Tongue (tissue), 3 donors: ENCODE measurements around the gene OR51B5. TPM values are rescaled to one million over a fixed set of nuclear protein-coding genes. Genes with fewer than 3 reads are reported as not detected.
"Not testable (repeated sequence)": the region's sequence is repeated elsewhere in the genome, so short reads cannot be mapped to it uniquely, and the experiment has no call there.

ENCODE experiments used
- DNase-seq: peaks from one replicate; pipeline ENCODE4 v3.0.0-alpha.2; 2015
- small RNA-seq: library from RNA; depleted of rRNA; stranded (forward); fragments of <200 nt; gene quantifications from one replicate; pipeline ENCODE3, GENCODE V24; 2014; ENCODE audit warnings: low replicate concordance
- total RNA-seq: library from RNA; depleted of rRNA; stranded (reverse); fragments of >200 nt; gene quantifications from one replicate; pipeline ENCODE4 v1.2.3, GENCODE V29; 2014

Gene OR51B5
- total RNA-seq, 1 donor from 2014 or later, result not detected

DNA sequence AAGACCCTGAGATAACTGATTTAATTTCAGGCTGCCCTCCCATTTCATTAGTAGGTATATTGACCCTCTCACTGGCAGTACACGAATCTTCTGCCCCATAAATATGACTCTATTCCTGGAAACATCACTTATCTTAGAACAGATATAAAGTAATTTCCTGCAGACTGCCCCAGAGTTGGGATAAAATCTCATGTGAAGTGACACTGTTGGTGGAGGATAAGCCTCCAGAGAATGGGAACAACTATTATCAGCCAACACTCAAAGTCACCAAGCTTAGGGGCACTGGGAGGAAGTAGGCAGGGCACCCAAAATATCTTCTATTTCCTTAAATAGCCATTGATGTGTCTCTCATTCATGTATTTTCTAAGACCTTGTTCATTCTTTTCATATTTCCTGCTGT is 8.2 kb downstream of the OR51B5 start:
- DNase-seq, result no peak

DNA sequence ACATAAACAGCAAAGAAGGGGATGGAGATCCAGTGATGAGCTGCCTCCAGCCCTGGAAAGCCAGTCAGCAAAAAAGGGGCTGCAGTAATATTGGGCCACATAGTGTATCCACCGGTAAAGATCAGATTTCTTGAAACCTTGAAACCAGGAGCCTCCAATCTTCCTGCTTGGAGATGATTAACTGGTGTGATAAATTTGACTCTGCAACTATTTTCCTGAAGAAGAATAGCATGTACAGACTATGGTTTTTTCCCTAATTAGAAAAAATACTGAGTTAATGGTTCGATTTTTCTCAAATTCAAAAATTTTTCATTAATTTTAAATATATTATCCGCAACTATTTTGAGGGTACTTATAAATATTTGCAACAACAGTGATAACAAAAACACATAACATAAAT is 19.1 kb downstream of the OR51B5 start, which contains the start of gene OR51B2:
Gene OR51B2, minus strand, starts transcription at position 101 of the 400 bp plus-strand sequence. Its CDS starts 0 bp downstream, at position 101.
- no peak for DNase-seq

DNA sequence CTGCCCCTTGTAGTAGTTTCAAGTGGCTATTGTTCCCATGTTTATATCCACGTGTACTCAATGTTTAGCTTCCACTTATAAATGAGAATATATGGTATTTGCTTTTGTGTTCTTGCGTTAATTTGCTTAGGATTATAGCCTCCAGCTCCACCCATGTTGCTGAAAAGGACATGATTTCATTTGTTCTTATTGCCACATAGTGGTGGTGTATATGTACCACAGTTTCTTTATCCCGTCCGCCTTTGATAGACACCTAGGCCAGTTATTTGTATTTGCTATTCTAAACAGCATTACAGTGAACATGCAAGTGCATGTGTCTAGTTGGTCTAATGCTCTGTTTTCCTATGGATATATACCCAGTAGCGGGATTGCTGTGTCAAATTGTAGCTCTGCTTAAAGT is 26.0 kb downstream of the OR51B5 start:
- no peak for DNase-seq

DNA sequence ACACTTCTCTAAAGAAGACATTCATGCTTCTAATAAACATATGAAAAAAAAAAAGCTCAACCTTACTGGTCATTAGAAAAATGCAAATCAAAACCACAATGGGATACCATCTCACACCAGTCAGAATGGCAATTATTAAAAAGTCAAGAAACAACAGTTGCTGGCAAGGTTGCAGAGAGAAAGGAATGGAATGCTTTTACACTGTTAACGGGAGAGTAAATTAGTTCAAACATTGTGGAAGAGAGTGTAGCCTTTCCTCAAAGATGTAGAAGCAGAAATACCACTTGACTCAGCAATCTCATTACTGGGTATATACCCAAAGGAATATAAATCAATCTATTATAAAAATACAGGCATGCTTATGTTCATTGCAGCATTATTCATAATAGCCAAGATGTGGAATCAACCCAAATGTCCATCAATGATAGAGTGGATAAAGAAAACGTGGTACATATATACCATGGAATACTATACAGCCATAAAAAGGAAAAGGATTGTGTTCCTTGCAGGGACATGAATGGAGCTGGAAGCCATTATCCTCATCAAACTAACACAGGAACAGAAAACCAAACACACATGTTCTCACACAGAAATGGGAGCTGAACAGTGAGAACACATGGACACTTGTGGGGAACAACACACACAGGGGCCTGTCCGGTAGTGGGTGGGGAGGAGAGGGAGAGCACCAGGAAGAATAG is 29.8 kb downstream of the OR51B5 start:
- DNase-seq, result not testable (repeated sequence)

DNA sequence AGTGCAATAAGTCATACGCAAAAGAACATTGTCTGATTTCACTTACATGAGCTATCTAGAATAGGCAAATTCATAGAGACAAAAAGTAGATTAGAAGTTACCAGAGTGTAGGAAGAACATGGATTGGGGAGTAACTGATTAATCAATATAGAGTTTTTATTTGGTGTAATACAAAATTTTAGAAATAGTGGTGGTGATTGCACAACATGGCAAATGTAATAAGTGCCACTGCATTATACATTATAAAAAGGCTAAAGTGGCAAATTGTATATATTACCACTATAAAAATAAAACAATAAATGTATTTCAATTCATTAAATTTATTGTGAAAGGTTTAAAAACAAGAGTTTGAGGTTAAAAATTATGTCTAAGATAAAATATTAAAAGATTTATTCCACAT is 32.9 kb downstream of the OR51B5 start:
- DNase-seq, result no peak

DNA sequence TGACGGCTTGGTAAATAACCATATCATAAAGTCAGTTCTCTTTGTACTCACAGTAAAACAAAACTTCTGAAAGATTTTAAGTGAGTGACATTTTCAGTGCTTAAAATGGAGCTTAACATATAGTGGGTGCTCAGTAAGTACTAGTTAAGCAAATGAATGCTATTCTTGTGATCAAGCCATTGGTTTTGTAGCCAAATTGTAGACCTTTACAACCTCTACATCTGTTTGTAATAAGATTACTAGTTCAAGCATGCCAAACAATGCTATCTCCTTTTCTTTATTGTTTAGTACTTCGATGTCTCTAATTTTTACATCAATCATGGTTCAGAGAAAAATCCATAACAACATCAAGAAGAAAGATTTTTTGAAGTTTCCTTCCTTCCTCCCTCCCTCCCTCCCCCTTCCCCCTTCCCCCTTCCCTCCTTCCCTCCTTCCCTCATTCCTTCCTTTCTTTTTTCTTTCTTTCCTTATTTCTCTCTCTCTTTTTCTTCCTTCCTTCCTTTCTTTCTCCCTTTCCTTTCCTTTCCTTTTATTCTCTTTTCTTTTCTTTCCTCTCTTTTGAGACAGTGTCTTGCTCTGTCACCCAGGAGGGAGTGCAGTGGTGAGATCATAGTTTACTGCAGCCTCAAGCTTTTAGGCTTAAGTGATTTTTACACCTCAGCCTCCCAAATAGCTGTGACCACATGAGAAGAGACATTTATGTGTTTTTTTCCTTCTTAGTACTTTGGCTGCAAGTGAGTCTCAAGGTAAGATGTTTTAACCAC is 35.9 kb downstream of the OR51B5 start:
- no peak for DNase-seq

DNA sequence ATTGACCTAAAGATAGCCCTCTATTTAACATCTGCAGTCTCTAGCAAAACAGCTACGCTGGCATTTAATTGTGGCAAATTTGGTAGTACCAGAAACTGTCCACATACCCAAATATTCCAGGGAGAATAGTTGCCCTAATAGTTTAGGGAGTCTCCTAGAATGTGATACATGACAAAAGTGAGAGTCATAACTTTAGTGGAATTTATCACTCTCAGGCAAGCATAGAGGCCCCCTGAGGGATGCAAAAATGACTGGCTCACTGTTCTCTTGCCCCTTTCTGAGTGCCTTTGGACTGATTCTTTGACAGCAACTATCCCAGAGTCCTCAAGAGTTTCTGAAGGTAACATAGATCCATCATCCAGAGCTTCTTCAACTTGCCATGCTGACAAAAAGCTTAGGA is 39.3 kb downstream of the OR51B5 start:
- DNase-seq, result no peak

DNA sequence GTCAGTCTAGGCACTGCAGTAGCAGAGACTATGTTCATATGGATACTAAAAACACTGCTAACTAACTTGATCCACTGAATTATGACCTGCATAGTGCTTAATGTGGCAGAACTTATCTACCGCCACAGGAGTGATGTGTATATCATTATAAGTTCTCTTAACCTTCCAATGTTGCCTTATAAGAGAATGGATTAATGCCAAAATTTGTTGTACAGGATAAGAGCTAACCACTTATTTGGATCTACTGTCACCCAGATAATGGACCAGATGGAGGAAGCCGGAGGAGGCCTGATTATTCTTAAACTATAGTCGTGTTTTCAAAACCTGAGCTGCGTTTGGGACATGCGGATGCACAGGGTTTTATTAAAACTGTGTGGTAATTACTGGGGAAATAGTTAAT is 39.7 kb downstream of the OR51B5 start:
- DNase-seq, result no peak

DNA sequence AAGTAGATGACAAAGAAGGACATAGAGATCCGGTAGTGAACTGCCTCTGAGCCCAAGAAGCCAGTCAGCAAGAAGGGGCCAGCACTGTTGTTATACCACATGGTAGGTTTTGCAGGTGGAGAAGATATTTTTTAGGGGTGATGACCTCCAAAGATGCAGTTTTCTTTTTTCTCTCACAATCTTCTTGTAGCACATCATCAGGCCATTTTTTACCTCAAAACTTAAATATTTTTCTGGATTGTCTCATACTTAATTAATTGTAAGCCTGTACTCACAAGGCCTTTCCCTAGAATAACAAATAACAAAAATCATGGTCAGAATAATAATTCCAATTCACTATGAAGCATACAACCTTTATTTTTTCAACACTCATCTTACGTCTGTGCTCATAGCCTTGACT is 41.5 kb downstream of the OR51B5 start, which contains the start of gene OR51B4:
Gene OR51B4, minus strand, starts transcription at position 101 of the 400 bp plus-strand sequence. Its CDS starts 0 bp downstream, at position 101.
- DNase-seq, result no peak

DNA sequence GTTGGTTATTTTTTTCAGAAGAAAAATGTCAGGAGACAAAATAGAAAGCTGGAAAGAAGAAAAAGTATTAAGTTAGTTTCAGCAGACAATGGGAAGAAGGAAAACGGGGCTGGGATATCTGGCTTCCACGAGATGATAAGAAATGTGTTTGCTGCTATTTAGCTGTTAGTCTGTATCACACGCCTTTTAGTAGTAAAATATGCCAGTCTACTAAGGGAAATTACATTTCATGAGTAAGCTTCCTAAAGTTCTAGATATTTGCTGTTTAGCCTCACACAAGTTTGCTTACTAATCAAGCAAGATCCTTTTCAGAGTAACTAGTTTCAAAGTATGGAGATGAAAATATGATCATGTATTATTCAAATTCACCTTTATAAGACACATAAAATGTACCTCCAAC is 43.1 kb downstream of the OR51B5 start:
- no peak for DNase-seq

DNA sequence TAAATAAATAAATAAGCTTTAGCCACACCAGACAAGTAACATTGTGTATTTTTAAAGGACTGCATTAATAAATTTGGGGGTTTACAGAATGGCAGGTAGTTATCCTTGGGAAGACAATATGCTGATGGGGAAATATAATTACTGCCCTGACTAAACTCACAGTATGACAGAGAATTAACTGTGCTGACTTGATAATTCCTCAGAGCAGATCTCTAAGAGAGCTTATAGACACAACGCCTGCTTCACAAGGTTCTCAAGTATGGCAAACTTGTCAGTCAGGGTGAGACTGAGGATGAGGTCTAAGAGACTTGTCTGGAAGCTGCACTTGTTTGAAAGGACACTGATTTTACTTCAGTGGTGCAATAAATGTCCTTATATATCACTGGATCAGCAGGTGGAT is 44.9 kb downstream of the OR51B5 start:
- no peak for DNase-seq

DNA sequence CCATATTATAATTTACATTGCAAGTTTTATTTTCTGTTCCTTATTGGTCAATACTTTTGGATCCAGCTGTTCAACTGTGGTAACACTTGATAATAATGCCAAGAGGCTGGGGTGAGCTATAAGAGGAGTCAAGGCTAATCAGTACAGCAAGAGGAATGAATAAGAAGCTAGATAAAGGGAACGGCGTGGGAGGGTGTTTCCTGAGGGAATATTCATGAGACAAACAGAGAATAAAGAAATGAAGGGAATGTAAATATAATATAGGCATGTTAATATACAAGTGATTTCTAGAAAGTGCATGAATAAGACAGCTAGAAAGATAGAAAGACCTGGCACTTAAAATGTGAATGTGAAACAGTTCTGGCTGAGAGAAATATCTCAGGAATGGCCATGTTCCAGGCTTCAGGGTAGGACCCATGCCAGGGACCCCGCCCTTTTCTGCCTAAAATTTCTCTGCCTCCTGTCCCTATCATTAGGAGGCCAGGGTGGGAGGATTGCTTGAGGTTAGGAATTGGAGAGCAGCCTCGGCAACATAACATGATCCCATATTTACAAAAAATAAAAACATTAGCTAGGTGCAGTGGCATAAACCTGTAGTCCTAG is 45.5 kb downstream of the OR51B5 start:
- no peak for DNase-seq

DNA sequence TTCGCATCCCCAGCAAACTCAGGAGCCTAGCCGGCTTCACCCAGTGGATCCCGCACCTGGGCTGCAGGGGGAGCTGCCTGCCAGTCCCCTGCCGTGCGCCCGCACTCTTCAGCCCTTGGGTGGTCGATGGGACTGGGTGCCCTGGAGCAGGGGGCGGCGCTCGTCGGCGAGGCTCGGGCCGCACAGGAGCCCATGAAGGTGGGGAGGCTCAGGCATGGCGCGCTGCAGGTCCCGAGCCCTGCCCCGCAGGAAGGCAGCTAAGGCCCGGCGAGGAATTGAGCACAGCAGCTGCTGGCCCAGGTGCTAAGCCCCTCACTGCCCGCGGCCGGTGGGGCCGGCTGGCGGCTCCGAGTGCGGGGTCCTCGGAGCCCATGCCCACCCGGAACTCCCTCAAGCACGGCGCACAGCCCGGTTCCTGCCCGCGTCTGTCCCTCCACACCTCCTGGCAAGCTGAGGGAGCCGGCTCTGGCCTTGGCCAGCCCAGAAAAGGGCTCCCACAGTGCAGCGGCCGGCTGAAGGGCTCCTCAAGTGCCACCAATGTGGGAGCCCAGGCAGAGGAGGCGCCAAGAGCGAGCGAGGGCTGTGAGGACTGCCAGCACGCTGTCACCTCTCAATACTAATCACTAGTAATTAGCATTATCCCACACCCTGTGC is 48.9 kb downstream of the OR51B5 start:
- not testable (repeated sequence) for DNase-seq

DNA sequence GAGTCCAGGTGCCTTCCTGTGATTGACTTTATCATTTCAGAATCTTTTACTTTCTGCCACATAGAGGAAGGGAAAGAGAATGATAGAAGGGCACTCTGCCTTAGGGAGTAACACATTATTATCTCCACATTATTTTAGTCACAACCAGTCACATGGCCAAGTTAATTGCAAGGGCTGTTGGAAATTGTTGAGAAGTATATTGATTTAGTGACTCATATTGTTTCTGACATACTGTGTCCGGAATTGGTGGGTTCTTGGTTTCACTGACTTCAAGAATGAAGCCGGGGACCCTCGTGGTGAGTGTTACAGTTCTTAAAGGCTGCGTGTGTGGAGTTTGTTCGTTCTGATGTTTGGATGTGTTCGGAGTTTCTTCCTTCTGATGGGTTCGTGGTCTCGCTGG is 50.3 kb downstream of the OR51B5 start:
- DNase-seq, result no peak

Small RNA genes lying within 50 kb of the gene (small RNA-seq; reads per million reads assigned to genes)
- not detected for gene AC104389.3

Other genes starting within 250 kb of the OR51B5 start
- not detected for gene OR52A5, start 205.2 kb downstream of the OR51B5 start, total RNA-seq
- gene OR52A1, start 188.8 kb downstream of the OR51B5 start, total RNA-seq, result not detected
- not detected for gene OR51V1, start 142.8 kb downstream of the OR51B5 start, total RNA-seq
- 162 TPM for gene HBB, start 116.5 kb downstream of the OR51B5 start, total RNA-seq
- not detected for gene HBD, start 109.0 kb downstream of the OR51B5 start, total RNA-seq
- gene HBG1, start 93.7 kb downstream of the OR51B5 start, total RNA-seq, result 7.5 TPM
- gene HBG2, start 88.7 kb downstream of the OR51B5 start, total RNA-seq, result 982 TPM
- gene HBE1, start 73.6 kb downstream of the OR51B5 start, total RNA-seq, result 3.3 TPM
- gene OR51B4, start 41.6 kb downstream of the OR51B5 start, total RNA-seq, result not detected
- gene OR51B2, start 19.2 kb downstream of the OR51B5 start, total RNA-seq, result 1.0 TPM
- gene OR51B6, start 8.0 kb upstream of the OR51B5 start, total RNA-seq, result not detected
- gene OR51M1, start 40.3 kb upstream of the OR51B5 start, total RNA-seq, result not detected
- gene OR51Q1, start 78.6 kb upstream of the OR51B5 start, total RNA-seq, result not detected
- not detected for gene OR51I1, start 98.0 kb upstream of the OR51B5 start, total RNA-seq
- not detected for gene OR51I2, start 105.8 kb upstream of the OR51B5 start, total RNA-seq
- gene OR52D1, start 145.2 kb upstream of the OR51B5 start, total RNA-seq, result not detected
- gene UBQLN3, start 166.4 kb upstream of the OR51B5 start, total RNA-seq, result not detected
- gene UBQLNL, start 173.2 kb upstream of the OR51B5 start, total RNA-seq, result 0.10 TPM
- gene OR52H1, start 205.0 kb upstream of the OR51B5 start, total RNA-seq, result not detected
- gene OR52B6, start 237.4 kb upstream of the OR51B5 start, total RNA-seq, result not detected